Neutrophil (primary cell): ENCODE measurements around the gene SMIM10L1.

Source experiments
- H3K27ac ChIP-seq: fragments of 200-600 bp; sonication (generic); 2 replicates; pipeline ENCODE4 v1.5.1; 2016; ENCODE audit warnings: mild to moderate bottlenecking, moderate library complexity
- H3K27me3 ChIP-seq: fragments of 200-600 bp; sonication (generic); 2 replicates; pipeline ENCODE4 v1.6.0; 2016; ENCODE audit warnings: mild to moderate bottlenecking
- H3K36me3 ChIP-seq: fragments of 200-600 bp; sonication (generic); 2 replicates; pipeline ENCODE4 v1.5.1; 2017
- H3K4me1 ChIP-seq, 2 experiments: fragments of 200-600 bp in 1 of 2; sonication (generic) in 1 of 2; 1 replicate in 1 of 2; 2 replicates in 1 of 2; pipeline versions ENCODE4 v1.5.1 to v1.6.1; 2013 to 2016; ENCODE audit warnings: low read depth in 1 of 2, low read length in 1 of 2, mild to moderate bottlenecking in 1 of 2, moderate library complexity in 1 of 2; ENCODE audit not compliant: control insufficient read depth in 1 of 2, insufficient read depth in 1 of 2
- H3K4me3 ChIP-seq, 2 experiments: fragments of 200-600 bp in 1 of 2; sonication (generic) in 1 of 2; 1 replicate in 1 of 2; 2 replicates in 1 of 2; pipeline ENCODE4 v1.5.1; 2013 to 2016; ENCODE audit warnings: low read depth in 1 of 2, low read length in 1 of 2, mild to moderate bottlenecking in 1 of 2, moderate library complexity in 1 of 2
- H3K9me3 ChIP-seq: fragments of 200-600 bp; sonication (generic); 2 replicates; pipeline ENCODE4 v1.5.1; 2016
- TF ChIP-seq, protein P1 (sequence below): fragments of 200-600 bp; sonication (generic); IDR thresholded peaks from 2 replicates; pipeline ENCODE4 v1.5.1; 2016; ENCODE audit warnings: antibody characterized with exemption

The SMIM10L1 gene

GRCh38 chr12:11171145-11171968 lies at the start of gene SMIM10L1:
Gene SMIM10L1, plus strand, starts transcription at chr12:11171194. Its CDS starts 163 bp downstream, at chr12:11171357.
- Histone ChIP-seq H3K36me3 (no peaks in the 10 kb centered on the region), H3K27ac (peak within 1 kb of the TSS; percentile 88), H3K9me3 (no peaks in the 10 kb centered on the region), H3K4me1 (peaks cover 6 to 8% of the 10 kb centered on the region in 2 experiments), H3K27me3 (no peaks in the 10 kb centered on the region), H3K4me3 (peak within 1 kb of the TSS; percentile 68 to 79)
- TF ChIP-seq, protein P1, sequence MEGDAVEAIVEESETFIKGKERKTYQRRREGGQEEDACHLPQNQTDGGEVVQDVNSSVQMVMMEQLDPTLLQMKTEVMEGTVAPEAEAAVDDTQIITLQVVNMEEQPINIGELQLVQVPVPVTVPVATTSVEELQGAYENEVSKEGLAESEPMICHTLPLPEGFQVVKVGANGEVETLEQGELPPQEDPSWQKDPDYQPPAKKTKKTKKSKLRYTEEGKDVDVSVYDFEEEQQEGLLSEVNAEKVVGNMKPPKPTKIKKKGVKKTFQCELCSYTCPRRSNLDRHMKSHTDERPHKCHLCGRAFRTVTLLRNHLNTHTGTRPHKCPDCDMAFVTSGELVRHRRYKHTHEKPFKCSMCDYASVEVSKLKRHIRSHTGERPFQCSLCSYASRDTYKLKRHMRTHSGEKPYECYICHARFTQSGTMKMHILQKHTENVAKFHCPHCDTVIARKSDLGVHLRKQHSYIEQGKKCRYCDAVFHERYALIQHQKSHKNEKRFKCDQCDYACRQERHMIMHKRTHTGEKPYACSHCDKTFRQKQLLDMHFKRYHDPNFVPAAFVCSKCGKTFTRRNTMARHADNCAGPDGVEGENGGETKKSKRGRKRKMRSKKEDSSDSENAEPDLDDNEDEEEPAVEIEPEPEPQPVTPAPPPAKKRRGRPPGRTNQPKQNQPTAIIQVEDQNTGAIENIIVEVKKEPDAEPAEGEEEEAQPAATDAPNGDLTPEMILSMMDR: no peak

GRCh38 chr12:11130382-11130781 lies 40.6 kb upstream of the SMIM10L1 start:
- no peaks in the 10 kb centered on the region for H3K27me3 ChIP-seq
- H3K36me3 ChIP-seq: no peaks in the 10 kb centered on the region
- no peak overlapping the region for H3K4me3 ChIP-seq
- no peaks in the 10 kb centered on the region for H3K4me1 ChIP-seq
- no peaks in the 10 kb centered on the region for H3K9me3 ChIP-seq
- TF ChIP-seq, protein P1: no peak
- H3K27ac ChIP-seq: no peak overlapping the region

DNA sequence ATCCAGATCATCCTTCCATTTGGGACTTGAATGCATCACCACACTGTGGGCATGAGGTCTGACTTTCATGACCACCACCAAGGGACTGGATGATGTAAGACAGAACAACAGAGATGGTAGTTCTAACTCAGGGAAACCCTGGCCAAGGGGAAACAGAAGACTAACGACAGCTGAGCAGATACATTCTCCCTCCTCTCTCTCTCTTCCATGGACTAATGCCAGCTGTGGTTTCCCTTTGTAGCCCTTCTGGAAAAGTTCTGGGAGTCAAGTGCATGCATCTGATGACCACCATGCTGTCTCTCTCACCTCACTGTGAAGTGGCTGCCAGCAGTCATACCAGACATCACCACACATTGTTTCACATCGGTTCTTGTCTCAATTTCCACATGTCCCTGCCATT lies 40.0 kb upstream of the SMIM10L1 start:
- Histone ChIP-seq H3K9me3 (no peaks in the 10 kb centered on the region), H3K27me3 (no peaks in the 10 kb centered on the region), H3K36me3 (no peaks in the 10 kb centered on the region), H3K4me1 (no peaks in the 10 kb centered on the region), H3K4me3 (no peak overlapping the region), H3K27ac (no peak overlapping the region)
- TF ChIP-seq, protein P1: no peak

DNA sequence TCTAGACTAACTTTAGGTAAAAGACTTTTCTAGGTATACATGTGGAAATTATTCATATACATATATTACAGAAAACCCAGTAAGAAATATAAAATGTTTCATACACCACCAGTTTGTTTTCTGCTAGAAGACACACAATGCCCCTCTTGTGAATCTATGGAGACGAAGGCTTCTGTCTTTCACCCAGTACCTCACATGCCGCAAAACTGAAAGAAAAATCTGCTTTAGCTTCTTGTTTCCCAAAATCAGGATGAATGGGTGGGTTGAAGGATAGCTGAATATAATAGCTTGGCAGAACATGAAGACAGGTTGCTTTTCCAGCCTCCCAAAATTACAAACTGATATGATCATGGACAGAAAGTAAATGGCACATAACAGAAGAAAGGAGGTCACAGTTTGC lies 37.8 kb upstream of the SMIM10L1 start:
- TF ChIP-seq, protein P1: no peak
- Histone ChIP-seq H3K36me3 (no peaks in the 10 kb centered on the region), H3K9me3 (no peaks in the 10 kb centered on the region), H3K4me3 (no peak overlapping the region), H3K4me1 (no peaks in the 10 kb centered on the region), H3K27me3 (no peaks in the 10 kb centered on the region), H3K27ac (no peak overlapping the region)

DNA sequence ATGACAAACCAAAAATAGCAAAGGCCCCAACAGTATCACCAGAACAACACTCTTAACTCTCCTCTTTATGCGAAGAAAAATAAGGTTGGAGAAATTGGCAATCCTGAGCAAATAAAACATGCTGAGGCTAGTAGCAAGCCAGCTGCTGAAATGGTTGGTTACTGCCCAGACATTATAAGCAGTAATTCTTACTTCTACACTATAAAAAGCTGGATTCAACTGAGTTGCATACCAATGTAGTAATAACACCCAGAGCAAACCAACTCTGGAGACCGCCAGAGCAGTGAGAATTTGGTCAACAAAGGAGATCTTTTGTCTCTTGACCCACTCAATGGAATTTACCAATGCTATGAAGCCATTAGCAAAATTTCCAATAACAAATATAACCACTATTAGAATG lies 37.2 kb upstream of the SMIM10L1 start:
- TF ChIP-seq, protein P1: no peak

More for the DNA sequence above, 37.2 kb upstream of the SMIM10L1 start:
- Histone ChIP-seq H3K4me3 (no peak overlapping the region), H3K27me3 (no peaks in the 10 kb centered on the region), H3K4me1 (no peaks in the 10 kb centered on the region), H3K36me3 (no peaks in the 10 kb centered on the region), H3K27ac (no peak overlapping the region), H3K9me3 (no peaks in the 10 kb centered on the region)
